HG02938 (cell line): ENCODE data around the gene NMRAL1.

Experiments
- ATAC-seq: cut with Tn5 transposase; IDR thresholded peaks from one replicate; pipeline ENCODE4 v1.9.1; 2021; ENCODE audit warnings: mild to moderate bottlenecking, moderate library complexity; ENCODE audit not compliant: unreplicated experiment

NMRAL1 gene

GRCh38 chr16:4474192-4474961 is at the start of gene NMRAL1:
Gene NMRAL1, minus strand, starts transcription at chr16:4474625. Its CDS starts 493 bp downstream, at chr16:4474132.
- ATAC-seq, result peak; percentile 39

- no peak for ATAC-seq
Measured at GRCh38 chr16:4523686-4524085, 49.3 kb upstream of the NMRAL1 start.

- no peak for ATAC-seq
Measured at GRCh38 chr16:4522051-4522581, 47.7 kb upstream of the NMRAL1 start.

- ATAC-seq, result no peak
Measured at GRCh38 chr16:4520913-4521312, 46.5 kb upstream of the NMRAL1 start.

GRCh38 chr16:4519274-4520058 is 45.0 kb upstream of the NMRAL1 start:
- no peak for ATAC-seq

- no peak for ATAC-seq
Measured at GRCh38 chr16:4517812-4518680, 43.6 kb upstream of the NMRAL1 start.

- no peak for ATAC-seq
Measured at GRCh38 chr16:4515611-4516233, 41.3 kb upstream of the NMRAL1 start.

GRCh38 chr16:4514606-4515005 is 40.2 kb upstream of the NMRAL1 start:
- no peak for ATAC-seq

GRCh38 chr16:4513881-4514280 is 39.5 kb upstream of the NMRAL1 start:
- no peak for ATAC-seq

- ATAC-seq, result no peak
Measured at GRCh38 chr16:4513086-4513860, 38.8 kb upstream of the NMRAL1 start.

- ATAC-seq, result no peak
Measured at GRCh38 chr16:4512473-4512872, 38.0 kb upstream of the NMRAL1 start.

GRCh38 chr16:4511441-4512082 is 37.1 kb upstream of the NMRAL1 start:
- no peak for ATAC-seq

GRCh38 chr16:4510747-4511426 is 36.5 kb upstream of the NMRAL1 start:
- no peak for ATAC-seq

- no peak for ATAC-seq
Measured at GRCh38 chr16:4510131-4510530, 35.7 kb upstream of the NMRAL1 start.

- no peak for ATAC-seq
Measured at GRCh38 chr16:4509420-4509819, 35.0 kb upstream of the NMRAL1 start.

- no peak for ATAC-seq
Measured at GRCh38 chr16:4508806-4509205, 34.4 kb upstream of the NMRAL1 start.

- ATAC-seq, result no peak
Measured at GRCh38 chr16:4507588-4508345, 33.3 kb upstream of the NMRAL1 start.

- no peak for ATAC-seq
Measured at GRCh38 chr16:4506450-4506849, 32.0 kb upstream of the NMRAL1 start.
